Measurements from ENCODE around the gene WHRN. TPM values are rescaled to one million over a fixed set of nuclear protein-coding genes. Genes with fewer than 3 reads are reported as not detected.

The WHRN gene
- total and polyA plus RNA-seq, 2 experiments from 2014 or later, result 8.3 to 8.9 TPM

DNA sequence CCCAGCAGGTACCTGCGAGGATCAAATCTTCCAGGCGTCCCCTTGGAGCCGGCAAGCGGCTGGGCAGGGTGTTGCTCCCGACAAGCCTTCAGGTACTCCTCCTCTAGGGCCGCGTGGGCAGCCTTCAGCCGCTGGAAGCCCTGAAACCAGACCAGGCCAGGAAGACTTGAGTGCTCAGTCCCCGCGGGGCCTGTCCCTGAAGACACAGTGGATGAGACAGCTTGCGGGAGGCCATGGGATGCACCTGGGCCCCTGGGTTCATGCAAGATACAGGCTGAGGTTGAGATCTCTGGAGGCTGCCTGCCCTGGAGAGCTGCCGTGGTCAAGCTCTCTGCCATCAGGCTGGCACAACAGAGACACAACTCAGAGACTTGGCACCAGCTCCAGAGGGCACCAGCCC is 142.9 kb downstream of the WHRN start:
- peaks cover 9% of the 10 kb centered on the region for H3K4me1 Mint-ChIP-seq
- H3K9me3 Mint-ChIP-seq, result no peaks in the 10 kb centered on the region
- ATAC-seq (no peak), DNase-seq (ENCODE audit: low spot score) (no peak)
- H3K27me3 Mint-ChIP-seq (ENCODE audit: insufficient read depth, low read depth, poor library complexity), result peaks cover 6% of the 10 kb centered on the region
- Histone ChIP-seq H4K20me1 (replicated peaks; ENCODE audit: insufficient read depth) (no peaks in the 10 kb centered on the region), H3K27me3 (ENCODE audit: insufficient read depth) (no peaks in the 10 kb centered on the region), H3K4me1 (ENCODE audit: insufficient read depth) (no peaks in the 10 kb centered on the region), H3K79me2 (replicated peaks; ENCODE audit: insufficient read depth) (no peaks in the 10 kb centered on the region), H2AFZ (no peak overlapping the region), H3K4me3 (no peak overlapping the region), H3K4me2 (no peak overlapping the region), H3K9me2 (ENCODE audit: insufficient read depth) (no peaks in the 10 kb centered on the region), H3K27ac (ENCODE audit: low read depth) (no peak overlapping the region), H3F3A (replicated peaks; ENCODE audit: low read depth) (no peaks in the 10 kb centered on the region), H3K36me3 (ENCODE audit: insufficient read depth) (peaks cover 22% of the 10 kb centered on the region; the same call in 1 of the 2 replicates)
- H3K36me3 Mint-ChIP-seq (ENCODE audit: low read depth), result peaks cover 80% of the 10 kb centered on the region
- H3K27ac Mint-ChIP-seq, result no peak overlapping the region
- TF ChIP-seq ZNF114 (CRISPR knock-in tag; IDR thresholded peaks at IDR 0.05) (no peak), CREB1 (CRISPR knock-in tag; IDR thresholded peaks at IDR 0.05; ENCODE audit: low read depth) (no peak), EZH2 (IDR thresholded peaks at IDR 0.05; ENCODE audit: low read depth, unreplicated experiment) (no peak)
- H3K4me3 Mint-ChIP-seq, result no peak overlapping the region

DNA sequence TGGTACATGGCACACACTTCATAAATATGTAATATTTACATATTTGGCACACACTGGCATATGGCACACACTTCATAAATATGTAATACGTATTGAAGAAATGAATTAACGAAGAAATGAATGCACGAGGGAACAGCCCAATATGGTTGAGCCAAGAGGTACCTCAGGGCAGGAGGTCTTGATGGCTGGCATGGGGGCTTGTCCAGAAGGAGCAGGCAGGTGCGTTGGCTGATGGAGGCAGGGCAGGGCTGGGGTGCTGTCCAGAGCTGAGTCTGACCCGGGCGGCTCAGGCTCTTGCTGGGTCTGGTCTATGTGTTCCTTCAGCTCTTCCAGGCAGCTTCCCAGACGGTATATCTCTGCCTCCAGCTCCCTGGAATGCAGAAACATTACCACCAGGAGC is 143.7 kb downstream of the WHRN start:
- no peaks in the 10 kb centered on the region for H3K4me1 ChIP-seq (ENCODE audit: insufficient read depth)
- H3K36me3 ChIP-seq (ENCODE audit: insufficient read depth), result peaks cover 29% of the 10 kb centered on the region; the same call in 1 of the 2 replicates
- H3K4me3 ChIP-seq, result no peak overlapping the region
- Mint-ChIP-seq H3K4me3 (no peak overlapping the region), H3K36me3 (ENCODE audit: low read depth) (peaks cover 79% of the 10 kb centered on the region), H3K4me1 (peaks cover 4% of the 10 kb centered on the region; the same call in 1 of the 3 replicates), H3K9me3 (no peaks in the 10 kb centered on the region), H3K27me3 (ENCODE audit: insufficient read depth, low read depth, poor library complexity) (peaks cover 6% of the 10 kb centered on the region), H3K27ac (no peak overlapping the region)
- TF ChIP-seq EZH2 (IDR thresholded peaks at IDR 0.05; ENCODE audit: low read depth, unreplicated experiment), result no peak
- no peak for TF ChIP-seq EZH2phosphoT487 (IDR thresholded peaks at IDR 0.05; ENCODE audit: unreplicated experiment)
- H3K27me3 ChIP-seq (ENCODE audit: insufficient read depth), result no peaks in the 10 kb centered on the region
- no peaks in the 10 kb centered on the region for H3F3A ChIP-seq (replicated peaks; ENCODE audit: low read depth)
- H4K20me1 ChIP-seq (replicated peaks; ENCODE audit: insufficient read depth), result no peaks in the 10 kb centered on the region
- H3K27ac ChIP-seq (ENCODE audit: low read depth), result no peak overlapping the region
- H3K79me2 ChIP-seq (replicated peaks; ENCODE audit: insufficient read depth), result no peaks in the 10 kb centered on the region
- DNase-seq (ENCODE audit: low spot score) (no peak), ATAC-seq (no peak)
- no peak overlapping the region for H3K4me2 ChIP-seq
- H3K9me2 ChIP-seq (ENCODE audit: insufficient read depth), result no peaks in the 10 kb centered on the region
- no peak overlapping the region for H2AFZ ChIP-seq

DNA sequence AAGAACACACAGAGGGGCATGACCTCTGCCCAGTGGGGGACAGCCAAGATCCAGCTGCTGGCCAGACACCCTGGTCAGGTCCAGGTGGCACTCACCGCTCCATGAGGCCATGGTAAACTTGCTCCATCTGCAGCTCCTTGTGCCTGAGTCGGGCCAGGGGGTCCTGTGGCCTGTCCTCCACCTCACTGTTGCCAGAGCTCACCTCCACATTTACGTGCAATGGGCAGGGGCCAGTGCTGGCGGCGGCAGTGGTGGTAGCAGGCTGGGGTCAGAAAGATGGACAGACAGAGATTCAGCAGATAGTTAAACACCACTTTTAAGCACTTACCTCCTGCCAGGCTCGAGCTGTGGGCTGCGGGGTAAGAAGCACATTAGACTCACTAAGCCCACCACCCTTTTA is 145.5 kb downstream of the WHRN start:
- Histone ChIP-seq H4K20me1 (replicated peaks; ENCODE audit: insufficient read depth) (no peaks in the 10 kb centered on the region), H3K9me2 (ENCODE audit: insufficient read depth) (no peaks in the 10 kb centered on the region), H3F3A (replicated peaks; ENCODE audit: low read depth) (no peaks in the 10 kb centered on the region), H3K36me3 (ENCODE audit: insufficient read depth) (peaks cover 29% of the 10 kb centered on the region; the same call in 1 of the 2 replicates), H3K27ac (ENCODE audit: low read depth) (no peak overlapping the region), H2AFZ (no peak overlapping the region), H3K79me2 (replicated peaks; ENCODE audit: insufficient read depth) (no peaks in the 10 kb centered on the region), H3K4me2 (no peak overlapping the region), H3K4me3 (no peak overlapping the region), H3K4me1 (ENCODE audit: insufficient read depth) (no peaks in the 10 kb centered on the region), H3K27me3 (ENCODE audit: insufficient read depth) (no peaks in the 10 kb centered on the region)
- Mint-ChIP-seq H3K9me3 (no peaks in the 10 kb centered on the region), H3K36me3 (ENCODE audit: low read depth) (peaks cover 70% of the 10 kb centered on the region), H3K27ac (no peak overlapping the region), H3K4me3 (no peak overlapping the region), H3K27me3 (ENCODE audit: insufficient read depth, low read depth, poor library complexity) (peaks cover 4% of the 10 kb centered on the region), H3K4me1 (no peaks in the 10 kb centered on the region)
- DNase-seq (ENCODE audit: low spot score) (no peak), ATAC-seq (no peak)
- TF ChIP-seq, protein P1, sequence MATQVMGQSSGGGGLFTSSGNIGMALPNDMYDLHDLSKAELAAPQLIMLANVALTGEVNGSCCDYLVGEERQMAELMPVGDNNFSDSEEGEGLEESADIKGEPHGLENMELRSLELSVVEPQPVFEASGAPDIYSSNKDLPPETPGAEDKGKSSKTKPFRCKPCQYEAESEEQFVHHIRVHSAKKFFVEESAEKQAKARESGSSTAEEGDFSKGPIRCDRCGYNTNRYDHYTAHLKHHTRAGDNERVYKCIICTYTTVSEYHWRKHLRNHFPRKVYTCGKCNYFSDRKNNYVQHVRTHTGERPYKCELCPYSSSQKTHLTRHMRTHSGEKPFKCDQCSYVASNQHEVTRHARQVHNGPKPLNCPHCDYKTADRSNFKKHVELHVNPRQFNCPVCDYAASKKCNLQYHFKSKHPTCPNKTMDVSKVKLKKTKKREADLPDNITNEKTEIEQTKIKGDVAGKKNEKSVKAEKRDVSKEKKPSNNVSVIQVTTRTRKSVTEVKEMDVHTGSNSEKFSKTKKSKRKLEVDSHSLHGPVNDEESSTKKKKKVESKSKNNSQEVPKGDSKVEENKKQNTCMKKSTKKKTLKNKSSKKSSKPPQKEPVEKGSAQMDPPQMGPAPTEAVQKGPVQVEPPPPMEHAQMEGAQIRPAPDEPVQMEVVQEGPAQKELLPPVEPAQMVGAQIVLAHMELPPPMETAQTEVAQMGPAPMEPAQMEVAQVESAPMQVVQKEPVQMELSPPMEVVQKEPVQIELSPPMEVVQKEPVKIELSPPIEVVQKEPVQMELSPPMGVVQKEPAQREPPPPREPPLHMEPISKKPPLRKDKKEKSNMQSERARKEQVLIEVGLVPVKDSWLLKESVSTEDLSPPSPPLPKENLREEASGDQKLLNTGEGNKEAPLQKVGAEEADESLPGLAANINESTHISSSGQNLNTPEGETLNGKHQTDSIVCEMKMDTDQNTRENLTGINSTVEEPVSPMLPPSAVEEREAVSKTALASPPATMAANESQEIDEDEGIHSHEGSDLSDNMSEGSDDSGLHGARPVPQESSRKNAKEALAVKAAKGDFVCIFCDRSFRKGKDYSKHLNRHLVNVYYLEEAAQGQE (IDR thresholded peaks at IDR 0.05; ENCODE audit: unreplicated experiment), result no peak
- TF ChIP-seq EZH2phosphoT487 (IDR thresholded peaks at IDR 0.05; ENCODE audit: unreplicated experiment), result no peak
- no peak for TF ChIP-seq EZH2 (IDR thresholded peaks at IDR 0.05; ENCODE audit: low read depth, unreplicated experiment)
- TF ChIP-seq, protein P2, sequence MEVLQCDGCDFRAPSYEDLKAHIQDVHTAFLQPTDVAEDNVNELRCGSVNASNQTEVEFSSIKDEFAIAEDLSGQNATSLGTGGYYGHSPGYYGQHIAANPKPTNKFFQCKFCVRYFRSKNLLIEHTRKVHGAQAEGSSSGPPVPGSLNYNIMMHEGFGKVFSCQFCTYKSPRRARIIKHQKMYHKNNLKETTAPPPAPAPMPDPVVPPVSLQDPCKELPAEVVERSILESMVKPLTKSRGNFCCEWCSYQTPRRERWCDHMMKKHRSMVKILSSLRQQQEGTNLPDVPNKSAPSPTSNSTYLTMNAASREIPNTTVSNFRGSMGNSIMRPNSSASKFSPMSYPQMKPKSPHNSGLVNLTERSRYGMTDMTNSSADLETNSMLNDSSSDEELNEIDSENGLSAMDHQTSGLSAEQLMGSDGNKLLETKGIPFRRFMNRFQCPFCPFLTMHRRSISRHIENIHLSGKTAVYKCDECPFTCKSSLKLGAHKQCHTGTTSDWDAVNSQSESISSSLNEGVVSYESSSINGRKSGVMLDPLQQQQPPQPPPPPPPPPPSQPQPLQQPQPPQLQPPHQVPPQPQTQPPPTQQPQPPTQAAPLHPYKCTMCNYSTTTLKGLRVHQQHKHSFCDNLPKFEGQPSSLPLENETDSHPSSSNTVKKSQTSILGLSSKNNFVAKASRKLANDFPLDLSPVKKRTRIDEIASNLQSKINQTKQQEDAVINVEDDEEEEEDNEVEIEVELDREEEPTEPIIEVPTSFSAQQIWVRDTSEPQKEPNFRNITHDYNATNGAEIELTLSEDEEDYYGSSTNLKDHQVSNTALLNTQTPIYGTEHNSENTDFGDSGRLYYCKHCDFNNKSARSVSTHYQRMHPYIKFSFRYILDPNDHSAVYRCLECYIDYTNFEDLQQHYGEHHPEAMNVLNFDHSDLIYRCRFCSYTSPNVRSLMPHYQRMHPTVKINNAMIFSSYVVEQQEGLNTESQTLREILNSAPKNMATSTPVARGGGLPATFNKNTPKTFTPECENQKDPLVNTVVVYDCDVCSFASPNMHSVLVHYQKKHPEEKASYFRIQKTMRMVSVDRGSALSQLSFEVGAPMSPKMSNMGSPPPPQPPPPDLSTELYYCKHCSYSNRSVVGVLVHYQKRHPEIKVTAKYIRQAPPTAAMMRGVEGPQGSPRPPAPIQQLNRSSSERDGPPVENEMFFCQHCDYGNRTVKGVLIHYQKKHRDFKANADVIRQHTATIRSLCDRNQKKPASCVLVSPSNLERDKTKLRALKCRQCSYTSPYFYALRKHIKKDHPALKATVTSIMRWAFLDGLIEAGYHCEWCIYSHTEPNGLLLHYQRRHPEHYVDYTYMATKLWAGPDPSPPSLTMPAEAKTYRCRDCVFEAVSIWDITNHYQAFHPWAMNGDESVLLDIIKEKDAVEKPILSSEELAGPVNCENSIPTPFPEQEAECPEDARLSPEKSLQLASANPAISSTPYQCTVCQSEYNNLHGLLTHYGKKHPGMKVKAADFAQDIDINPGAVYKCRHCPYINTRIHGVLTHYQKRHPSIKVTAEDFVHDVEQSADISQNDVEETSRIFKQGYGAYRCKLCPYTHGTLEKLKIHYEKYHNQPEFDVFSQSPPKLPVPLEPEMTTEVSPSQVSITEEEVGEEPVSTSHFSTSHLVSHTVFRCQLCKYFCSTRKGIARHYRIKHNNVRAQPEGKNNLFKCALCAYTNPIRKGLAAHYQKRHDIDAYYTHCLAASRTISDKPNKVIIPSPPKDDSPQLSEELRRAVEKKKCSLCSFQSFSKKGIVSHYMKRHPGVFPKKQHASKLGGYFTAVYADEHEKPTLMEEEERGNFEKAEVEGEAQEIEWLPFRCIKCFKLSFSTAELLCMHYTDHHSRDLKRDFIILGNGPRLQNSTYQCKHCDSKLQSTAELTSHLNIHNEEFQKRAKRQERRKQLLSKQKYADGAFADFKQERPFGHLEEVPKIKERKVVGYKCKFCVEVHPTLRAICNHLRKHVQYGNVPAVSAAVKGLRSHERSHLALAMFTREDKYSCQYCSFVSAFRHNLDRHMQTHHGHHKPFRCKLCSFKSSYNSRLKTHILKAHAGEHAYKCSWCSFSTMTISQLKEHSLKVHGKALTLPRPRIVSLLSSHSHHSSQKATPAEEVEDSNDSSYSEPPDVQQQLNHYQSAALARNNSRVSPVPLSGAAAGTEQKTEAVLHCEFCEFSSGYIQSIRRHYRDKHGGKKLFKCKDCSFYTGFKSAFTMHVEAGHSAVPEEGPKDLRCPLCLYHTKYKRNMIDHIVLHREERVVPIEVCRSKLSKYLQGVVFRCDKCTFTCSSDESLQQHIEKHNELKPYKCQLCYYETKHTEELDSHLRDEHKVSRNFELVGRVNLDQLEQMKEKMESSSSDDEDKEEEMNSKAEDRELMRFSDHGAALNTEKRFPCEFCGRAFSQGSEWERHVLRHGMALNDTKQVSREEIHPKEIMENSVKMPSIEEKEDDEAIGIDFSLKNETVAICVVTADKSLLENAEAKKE (CRISPR knock-in tag; IDR thresholded peaks at IDR 0.05), result no peak
- TF ChIP-seq NANOG (IDR thresholded peaks at IDR 0.05; ENCODE audit: borderline replicate concordance), result no peak

All from GM23338 (cell line).